ENCODE data around the gene KLC3. TPM values are rescaled to one million over a fixed set of nuclear protein-coding genes. Genes with fewer than 3 reads are reported as not detected.

The KLC3 gene
- total and polyA plus RNA-seq, 2 donors (not counting 1 experiment from before 2014, with no cell fraction given) = 0.09 to 0.17 TPM

DNA sequence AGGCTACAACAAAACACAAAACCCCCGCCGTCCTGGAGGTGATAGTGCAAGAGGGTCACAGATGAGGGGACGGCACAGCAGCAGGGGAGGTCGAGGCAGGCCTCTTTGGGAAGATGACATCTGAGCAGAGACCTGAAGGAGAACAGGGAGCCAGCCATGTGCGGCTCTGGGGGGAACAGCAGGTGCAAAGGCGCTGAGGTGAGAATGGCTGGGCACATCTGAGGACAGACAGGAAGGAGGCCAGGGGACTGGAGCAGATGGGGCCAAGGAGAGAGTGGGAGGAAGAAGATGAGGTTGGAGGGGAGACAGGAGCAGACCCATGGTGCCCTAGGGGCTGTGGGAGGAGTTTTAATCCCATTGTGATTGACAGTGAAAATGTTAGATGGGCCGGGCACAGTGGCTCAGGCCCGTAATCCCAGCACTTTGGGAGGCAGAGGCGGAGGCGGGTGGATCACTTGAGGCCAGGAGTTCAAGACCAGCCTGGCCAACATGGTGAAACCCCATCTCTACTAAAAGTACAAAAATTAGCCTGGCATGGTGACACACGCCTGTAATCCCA, 16.1 kb upstream of the KLC3 start:
- Histone ChIP-seq H2AFZ (ENCODE audit: low read length) (no peak overlapping the region), H3K4me2 (ENCODE audit: extremely low read depth, insufficient read depth, low read length) (no peak overlapping the region), H3K9ac (ENCODE audit: insufficient read depth, low read length) (no peak overlapping the region), H3K36me3 (ENCODE audit: control insufficient read depth, insufficient read depth, low read length) (no peaks in the 10 kb centered on the region), H3K4me3 (replicated peaks in 1 of 4; ENCODE audit: control extremely low read depth in 1 of 4, insufficient read depth in 1 of 4, low read depth in 3 of 4, low read length in 4 of 4) (no peak overlapping the region), H3K27ac (ENCODE audit: insufficient read depth, low read length) (no peak overlapping the region), H3K4me1 (ENCODE audit: control insufficient read depth, extremely low read depth, insufficient read depth, low read length) (no peaks in the 10 kb centered on the region), H3K27me3 (ENCODE audit: control insufficient read depth, insufficient read depth, low read length) (peaks cover 9% of the 10 kb centered on the region), H4K20me1 (ENCODE audit: control insufficient read depth, extremely low read depth, insufficient read depth, low read length) (no peaks in the 10 kb centered on the region), H3K79me2 (ENCODE audit: control insufficient read depth, insufficient read depth, low read length) (no peaks in the 10 kb centered on the region), H3K9me3 (ENCODE audit: control insufficient read depth, insufficient read depth, low read depth, low read length) (no peaks in the 10 kb centered on the region)
- no peak for DNase-seq (ENCODE audit: low read depth in 2 of 2)
- TF ChIP-seq, protein P1, sequence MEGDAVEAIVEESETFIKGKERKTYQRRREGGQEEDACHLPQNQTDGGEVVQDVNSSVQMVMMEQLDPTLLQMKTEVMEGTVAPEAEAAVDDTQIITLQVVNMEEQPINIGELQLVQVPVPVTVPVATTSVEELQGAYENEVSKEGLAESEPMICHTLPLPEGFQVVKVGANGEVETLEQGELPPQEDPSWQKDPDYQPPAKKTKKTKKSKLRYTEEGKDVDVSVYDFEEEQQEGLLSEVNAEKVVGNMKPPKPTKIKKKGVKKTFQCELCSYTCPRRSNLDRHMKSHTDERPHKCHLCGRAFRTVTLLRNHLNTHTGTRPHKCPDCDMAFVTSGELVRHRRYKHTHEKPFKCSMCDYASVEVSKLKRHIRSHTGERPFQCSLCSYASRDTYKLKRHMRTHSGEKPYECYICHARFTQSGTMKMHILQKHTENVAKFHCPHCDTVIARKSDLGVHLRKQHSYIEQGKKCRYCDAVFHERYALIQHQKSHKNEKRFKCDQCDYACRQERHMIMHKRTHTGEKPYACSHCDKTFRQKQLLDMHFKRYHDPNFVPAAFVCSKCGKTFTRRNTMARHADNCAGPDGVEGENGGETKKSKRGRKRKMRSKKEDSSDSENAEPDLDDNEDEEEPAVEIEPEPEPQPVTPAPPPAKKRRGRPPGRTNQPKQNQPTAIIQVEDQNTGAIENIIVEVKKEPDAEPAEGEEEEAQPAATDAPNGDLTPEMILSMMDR (conservative IDR thresholded peaks at IDR 0.05 in 1 of 2, IDR thresholded peaks at IDR 0.05 in 1 of 2; ENCODE audit: low read depth in 1 of 2, low read length in 2 of 2) = no peak
- no peak for TF ChIP-seq EZH2 (IDR thresholded peaks at IDR 0.05; ENCODE audit: low read length, missing control alignments)

DNA sequence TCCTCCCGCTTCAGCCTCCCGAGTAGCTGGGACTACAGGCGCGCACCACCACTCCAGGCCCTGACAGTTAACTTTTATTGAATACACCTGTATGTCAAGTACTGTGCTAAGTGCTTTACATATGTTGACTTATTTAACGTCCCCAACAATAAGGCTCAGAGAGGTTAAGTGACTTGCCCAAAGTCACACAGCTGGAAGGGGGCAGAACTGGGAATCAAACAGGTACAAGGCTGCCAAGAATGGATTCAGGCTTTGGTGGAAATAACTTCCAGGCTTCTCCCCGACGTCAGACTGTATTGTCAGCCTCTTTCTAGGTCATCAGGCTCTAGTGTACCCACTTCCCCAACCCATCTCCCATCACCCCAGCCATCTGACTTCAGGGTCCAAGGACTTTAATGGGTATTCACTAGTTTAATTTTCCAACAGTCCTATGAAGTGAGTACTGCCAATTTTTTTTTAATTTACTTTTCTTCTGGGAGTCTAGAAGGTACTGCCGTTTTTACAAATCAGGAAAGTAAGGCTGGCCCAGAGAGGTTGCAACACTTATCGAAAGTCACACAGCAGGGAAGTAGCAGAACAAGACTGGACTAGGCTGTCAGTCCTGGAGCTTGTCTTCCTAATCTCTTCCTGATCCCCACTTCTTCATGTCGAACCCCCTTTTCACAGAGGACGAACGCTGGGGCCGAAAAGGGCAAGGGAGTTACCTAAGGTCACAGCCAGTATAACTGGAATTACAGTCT, 13.0 kb upstream of the KLC3 start:
- H3K9ac ChIP-seq (ENCODE audit: insufficient read depth, low read length) = no peak overlapping the region
- no peak overlapping the region for H3K4me2 ChIP-seq (ENCODE audit: extremely low read depth, insufficient read depth, low read length)
- H3K27ac ChIP-seq (ENCODE audit: insufficient read depth, low read length) = no peak overlapping the region
- no peaks in the 10 kb centered on the region for H3K9me3 ChIP-seq (ENCODE audit: control insufficient read depth, insufficient read depth, low read depth, low read length)
- H3K36me3 ChIP-seq (ENCODE audit: control insufficient read depth, insufficient read depth, low read length) = no peaks in the 10 kb centered on the region
- peaks cover 9% of the 10 kb centered on the region for H3K27me3 ChIP-seq (ENCODE audit: control insufficient read depth, insufficient read depth, low read length)
- no peak overlapping the region for H3K4me3 ChIP-seq (replicated peaks in 1 of 4; ENCODE audit: control extremely low read depth in 1 of 4, insufficient read depth in 1 of 4, low read depth in 3 of 4, low read length in 4 of 4)
- no peak for DNase-seq (ENCODE audit: low read depth in 2 of 2)
- no peaks in the 10 kb centered on the region for H3K79me2 ChIP-seq (ENCODE audit: control insufficient read depth, insufficient read depth, low read length)
- TF ChIP-seq, protein P1 (conservative IDR thresholded peaks at IDR 0.05 in 1 of 2, IDR thresholded peaks at IDR 0.05 in 1 of 2; ENCODE audit: low read depth in 1 of 2, low read length in 2 of 2) = no peak
- no peak for TF ChIP-seq EZH2 (IDR thresholded peaks at IDR 0.05; ENCODE audit: low read length, missing control alignments)
- no peak overlapping the region for H2AFZ ChIP-seq (ENCODE audit: low read length)
- H4K20me1 ChIP-seq (ENCODE audit: control insufficient read depth, extremely low read depth, insufficient read depth, low read length) = no peaks in the 10 kb centered on the region
- H3K4me1 ChIP-seq (ENCODE audit: control insufficient read depth, extremely low read depth, insufficient read depth, low read length) = no peaks in the 10 kb centered on the region

DNA sequence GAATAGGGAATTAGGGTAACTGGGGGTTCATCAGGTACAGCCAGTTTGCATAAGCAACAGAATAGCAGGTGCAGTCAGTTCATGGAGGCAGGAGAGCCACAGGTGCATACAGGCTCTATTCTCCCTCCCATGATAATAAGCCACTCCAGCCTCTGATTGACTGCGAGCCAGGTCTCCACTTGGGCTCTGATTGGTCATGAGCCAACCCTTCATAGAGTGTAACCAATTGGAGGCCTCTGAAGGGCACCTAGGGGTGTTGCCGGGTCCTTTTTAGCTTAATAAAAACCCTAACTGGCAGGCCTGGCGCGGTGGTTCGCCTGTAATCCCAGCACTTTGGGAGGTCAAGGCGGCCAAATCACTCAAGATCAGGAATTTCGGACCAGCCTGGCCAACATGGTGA, 9.1 kb upstream of the KLC3 start:
- no peaks in the 10 kb centered on the region for H4K20me1 ChIP-seq (ENCODE audit: control insufficient read depth, extremely low read depth, insufficient read depth, low read length)
- H3K79me2 ChIP-seq (ENCODE audit: control insufficient read depth, insufficient read depth, low read length) = no peaks in the 10 kb centered on the region
- H3K4me1 ChIP-seq (ENCODE audit: control insufficient read depth, extremely low read depth, insufficient read depth, low read length) = no peaks in the 10 kb centered on the region
- H3K4me3 ChIP-seq (replicated peaks in 1 of 4; ENCODE audit: control extremely low read depth in 1 of 4, insufficient read depth in 1 of 4, low read depth in 3 of 4, low read length in 4 of 4) = no peak overlapping the region
- no peaks in the 10 kb centered on the region for H3K9me3 ChIP-seq (ENCODE audit: control insufficient read depth, insufficient read depth, low read depth, low read length)
- no peak overlapping the region for H3K27ac ChIP-seq (ENCODE audit: insufficient read depth, low read length)
- H3K4me2 ChIP-seq (ENCODE audit: extremely low read depth, insufficient read depth, low read length) = no peak overlapping the region
- DNase-seq (ENCODE audit: low read depth in 2 of 2) = no peak
- TF ChIP-seq, protein P1 (conservative IDR thresholded peaks at IDR 0.05 in 1 of 2, IDR thresholded peaks at IDR 0.05 in 1 of 2; ENCODE audit: low read depth in 1 of 2, low read length in 2 of 2) = no peak
- TF ChIP-seq EZH2 (IDR thresholded peaks at IDR 0.05; ENCODE audit: low read length, missing control alignments) = no peak
- H3K9ac ChIP-seq (ENCODE audit: insufficient read depth, low read length) = no peak overlapping the region
- no peaks in the 10 kb centered on the region for H3K36me3 ChIP-seq (ENCODE audit: control insufficient read depth, insufficient read depth, low read length)
- no peaks in the 10 kb centered on the region for H3K27me3 ChIP-seq (ENCODE audit: control insufficient read depth, insufficient read depth, low read length)
- no peak overlapping the region for H2AFZ ChIP-seq (ENCODE audit: low read length)
